Measurements from ENCODE around the gene PLEKHO2.

GRCh38 chr15:64850778-64851502 lies 9.2 kb downstream of the PLEKHO2 start:
- TF ChIP-seq CTCF (IDR thresholded peaks at IDR 0.05) (no peak), POLR2A (IDR thresholded peaks at IDR 0.05) (no peak), POLR2AphosphoS5 (IDR thresholded peaks at IDR 0.05) (peak in 1 of 2 donors; percentile 40), EP300 (IDR thresholded peaks at IDR 0.05) (no peak)
